GM23338 (cell line): ENCODE data around the gene CCNY.

ENCODE experiments used
- CREB1 ChIP-seq: fragments of 250-450 bp; sonication (Bioruptor Pico); IDR thresholded peaks from 2 replicates; pipeline ENCODE4 v1.5.0; 2020; ENCODE audit warnings: low read depth, mild to moderate bottlenecking, moderate library complexity
- EZH2 ChIP-seq: fragments of 200-600 bp; sonication (generic); IDR thresholded peaks from one replicate; pipeline ENCODE4 v1.8.0; 2017; ENCODE audit warnings: antibody characterized with exemption, mild to moderate bottlenecking, low read depth; ENCODE audit not compliant: unreplicated experiment
- EZH2phosphoT487 ChIP-seq: fragments of 200-600 bp; sonication (generic); IDR thresholded peaks from one replicate; pipeline ENCODE4 v1.8.1; 2018; ENCODE audit warnings: antibody characterized with exemption; ENCODE audit not compliant: unreplicated experiment
- JUNB ChIP-seq: IDR thresholded peaks from one replicate; pipeline ENCODE4 v1.6.1; 2016; ENCODE audit warnings: antibody characterized with exemption; ENCODE audit not compliant: unreplicated experiment
- POLR2AphosphoS5 ChIP-seq: IDR thresholded peaks from 2 replicates; pipeline ENCODE4 v1.6.1; 2016; ENCODE audit warnings: antibody characterized with exemption, low read depth
- STAT1 ChIP-seq: IDR thresholded peaks from one replicate; pipeline ENCODE4 v1.6.1; 2016; ENCODE audit warnings: antibody characterized with exemption; ENCODE audit not compliant: unreplicated experiment
- ZNF114 ChIP-seq: fragments of 250-450 bp; sonication (Bioruptor Pico); IDR thresholded peaks from 2 replicates; pipeline ENCODE4 v1.5.0; 2020; ENCODE audit warnings: mild to moderate bottlenecking, moderate library complexity
- TF ChIP-seq, protein P1 (sequence below): IDR thresholded peaks from one replicate; pipeline ENCODE4 v1.6.1; 2018; ENCODE audit warnings: antibody characterized with exemption; ENCODE audit not compliant: unreplicated experiment
- TF ChIP-seq, protein P2 (sequence below), 2 experiments: fragments of 200-600 bp in 1 of 2; sonication (generic) in 1 of 2; conservative IDR thresholded peaks; 2 replicates each; pipeline versions ENCODE4 v1.5.1 to v1.6.1; 2016 to 2017; ENCODE audit warnings: antibody characterized with exemption in 2 of 2, low read depth in 2 of 2, mild to moderate bottlenecking in 2 of 2, moderate library complexity in 1 of 2
- TF ChIP-seq, protein P3 (sequence below): IDR thresholded peaks from 2 replicates; pipeline ENCODE4 v1.6.1; 2016; ENCODE audit warnings: antibody characterized with exemption

DNA sequence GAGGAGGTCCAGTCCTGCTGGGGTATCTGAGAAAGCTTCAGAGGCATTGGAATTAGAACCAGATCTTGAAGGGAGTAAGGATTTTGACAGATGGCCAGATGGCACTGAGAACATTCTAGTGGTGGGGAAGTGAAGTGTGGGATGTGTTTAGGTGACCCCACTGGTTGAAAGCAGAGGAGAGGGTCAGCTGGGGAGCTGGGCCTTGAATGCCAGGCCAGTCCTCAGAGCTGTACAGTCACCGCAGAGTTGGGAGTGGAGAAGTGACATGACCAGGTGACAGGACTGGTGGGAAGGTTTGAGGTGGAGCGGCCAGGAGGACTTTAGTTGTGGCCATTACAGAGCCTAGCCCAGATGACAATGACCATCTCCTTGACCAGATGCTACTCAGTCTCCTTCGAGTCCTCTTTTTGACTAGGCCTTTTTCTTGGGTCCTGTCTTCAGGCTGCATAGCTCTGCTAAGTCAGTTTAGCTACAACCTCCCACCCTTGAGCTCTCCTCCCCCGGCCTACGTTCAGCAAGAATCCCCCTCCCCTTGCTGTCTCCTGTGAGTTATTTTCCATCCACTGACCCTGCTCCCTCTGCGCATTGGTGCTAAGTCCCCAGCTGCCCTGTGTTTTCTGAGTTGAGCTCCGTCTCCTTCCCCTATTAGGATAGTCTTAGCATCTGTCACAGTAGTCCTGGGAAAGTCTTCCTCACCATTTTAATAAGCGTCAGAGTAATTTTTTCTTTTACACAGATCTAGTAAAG, 56.3 kb downstream of the CCNY start:
- TF ChIP-seq, protein P1, sequence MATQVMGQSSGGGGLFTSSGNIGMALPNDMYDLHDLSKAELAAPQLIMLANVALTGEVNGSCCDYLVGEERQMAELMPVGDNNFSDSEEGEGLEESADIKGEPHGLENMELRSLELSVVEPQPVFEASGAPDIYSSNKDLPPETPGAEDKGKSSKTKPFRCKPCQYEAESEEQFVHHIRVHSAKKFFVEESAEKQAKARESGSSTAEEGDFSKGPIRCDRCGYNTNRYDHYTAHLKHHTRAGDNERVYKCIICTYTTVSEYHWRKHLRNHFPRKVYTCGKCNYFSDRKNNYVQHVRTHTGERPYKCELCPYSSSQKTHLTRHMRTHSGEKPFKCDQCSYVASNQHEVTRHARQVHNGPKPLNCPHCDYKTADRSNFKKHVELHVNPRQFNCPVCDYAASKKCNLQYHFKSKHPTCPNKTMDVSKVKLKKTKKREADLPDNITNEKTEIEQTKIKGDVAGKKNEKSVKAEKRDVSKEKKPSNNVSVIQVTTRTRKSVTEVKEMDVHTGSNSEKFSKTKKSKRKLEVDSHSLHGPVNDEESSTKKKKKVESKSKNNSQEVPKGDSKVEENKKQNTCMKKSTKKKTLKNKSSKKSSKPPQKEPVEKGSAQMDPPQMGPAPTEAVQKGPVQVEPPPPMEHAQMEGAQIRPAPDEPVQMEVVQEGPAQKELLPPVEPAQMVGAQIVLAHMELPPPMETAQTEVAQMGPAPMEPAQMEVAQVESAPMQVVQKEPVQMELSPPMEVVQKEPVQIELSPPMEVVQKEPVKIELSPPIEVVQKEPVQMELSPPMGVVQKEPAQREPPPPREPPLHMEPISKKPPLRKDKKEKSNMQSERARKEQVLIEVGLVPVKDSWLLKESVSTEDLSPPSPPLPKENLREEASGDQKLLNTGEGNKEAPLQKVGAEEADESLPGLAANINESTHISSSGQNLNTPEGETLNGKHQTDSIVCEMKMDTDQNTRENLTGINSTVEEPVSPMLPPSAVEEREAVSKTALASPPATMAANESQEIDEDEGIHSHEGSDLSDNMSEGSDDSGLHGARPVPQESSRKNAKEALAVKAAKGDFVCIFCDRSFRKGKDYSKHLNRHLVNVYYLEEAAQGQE, result no peak
- TF ChIP-seq, protein P2, sequence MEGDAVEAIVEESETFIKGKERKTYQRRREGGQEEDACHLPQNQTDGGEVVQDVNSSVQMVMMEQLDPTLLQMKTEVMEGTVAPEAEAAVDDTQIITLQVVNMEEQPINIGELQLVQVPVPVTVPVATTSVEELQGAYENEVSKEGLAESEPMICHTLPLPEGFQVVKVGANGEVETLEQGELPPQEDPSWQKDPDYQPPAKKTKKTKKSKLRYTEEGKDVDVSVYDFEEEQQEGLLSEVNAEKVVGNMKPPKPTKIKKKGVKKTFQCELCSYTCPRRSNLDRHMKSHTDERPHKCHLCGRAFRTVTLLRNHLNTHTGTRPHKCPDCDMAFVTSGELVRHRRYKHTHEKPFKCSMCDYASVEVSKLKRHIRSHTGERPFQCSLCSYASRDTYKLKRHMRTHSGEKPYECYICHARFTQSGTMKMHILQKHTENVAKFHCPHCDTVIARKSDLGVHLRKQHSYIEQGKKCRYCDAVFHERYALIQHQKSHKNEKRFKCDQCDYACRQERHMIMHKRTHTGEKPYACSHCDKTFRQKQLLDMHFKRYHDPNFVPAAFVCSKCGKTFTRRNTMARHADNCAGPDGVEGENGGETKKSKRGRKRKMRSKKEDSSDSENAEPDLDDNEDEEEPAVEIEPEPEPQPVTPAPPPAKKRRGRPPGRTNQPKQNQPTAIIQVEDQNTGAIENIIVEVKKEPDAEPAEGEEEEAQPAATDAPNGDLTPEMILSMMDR (conservative IDR thresholded peaks at IDR 0.05; ENCODE audit: low read depth in 2 of 2), result no peak
- TF ChIP-seq EZH2 (no peak), EZH2phosphoT487 (no peak), CREB1 (CRISPR knock-in tag) (no peak), POLR2AphosphoS5 (no peak), JUNB (no peak), STAT1 (no peak), ZNF114 (no peak)
- TF ChIP-seq, protein P3, sequence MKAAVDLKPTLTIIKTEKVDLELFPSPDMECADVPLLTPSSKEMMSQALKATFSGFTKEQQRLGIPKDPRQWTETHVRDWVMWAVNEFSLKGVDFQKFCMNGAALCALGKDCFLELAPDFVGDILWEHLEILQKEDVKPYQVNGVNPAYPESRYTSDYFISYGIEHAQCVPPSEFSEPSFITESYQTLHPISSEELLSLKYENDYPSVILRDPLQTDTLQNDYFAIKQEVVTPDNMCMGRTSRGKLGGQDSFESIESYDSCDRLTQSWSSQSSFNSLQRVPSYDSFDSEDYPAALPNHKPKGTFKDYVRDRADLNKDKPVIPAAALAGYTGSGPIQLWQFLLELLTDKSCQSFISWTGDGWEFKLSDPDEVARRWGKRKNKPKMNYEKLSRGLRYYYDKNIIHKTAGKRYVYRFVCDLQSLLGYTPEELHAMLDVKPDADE, result no peak
